ENCODE results near the gene SMCR8. TPM values are rescaled to one million over a fixed set of nuclear protein-coding genes. Genes with fewer than 3 reads are reported as not detected.

Gene SMCR8
- total RNA-seq, 6 donors from 2014 or later: 17.1 to 25.2 (median 21.5) TPM

DNA sequence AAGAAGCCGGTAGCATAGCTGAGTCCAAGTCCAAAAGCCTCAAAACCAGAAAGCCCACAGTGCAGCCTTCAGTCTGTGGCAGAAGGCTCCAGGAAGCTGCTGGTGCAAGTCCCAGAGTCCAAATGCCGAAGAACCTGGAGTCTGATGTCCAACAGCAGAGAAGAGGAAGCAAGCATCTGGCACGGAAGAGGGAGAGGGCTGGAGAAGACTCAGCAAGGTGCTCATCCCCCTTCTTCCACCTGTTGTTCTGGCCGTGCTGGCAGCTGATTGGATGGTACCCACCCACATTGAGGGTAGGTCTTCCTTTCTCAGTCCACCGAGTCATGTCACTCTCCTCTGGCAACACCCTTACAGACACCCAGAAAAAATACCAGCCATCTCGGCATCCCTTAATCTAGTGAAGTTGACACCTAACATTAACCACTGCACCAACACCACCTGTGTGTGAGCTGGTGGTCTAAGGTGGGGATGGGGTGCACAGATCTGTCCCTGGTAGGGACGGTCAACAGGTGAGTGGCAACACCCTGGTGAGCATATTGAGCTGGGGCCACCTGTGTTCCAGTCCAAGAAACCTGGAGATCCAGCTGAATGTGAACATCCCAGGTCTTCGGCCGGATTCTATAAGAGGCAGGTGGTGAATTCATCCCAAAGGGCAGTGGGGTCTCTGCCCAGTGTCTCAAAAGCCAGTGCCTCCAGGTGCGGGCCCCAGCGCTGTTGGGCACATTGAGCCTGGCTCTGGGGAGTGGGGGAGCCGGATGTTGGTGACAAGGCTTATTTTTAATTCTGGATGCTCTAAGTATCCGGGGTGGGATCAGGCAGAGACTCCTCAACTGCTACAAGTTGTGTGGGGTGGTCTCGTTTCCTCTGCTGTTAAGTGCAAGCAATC lies 44.8 kb upstream of the SMCR8 start:
- no peak overlapping the region for H3K4me3 ChIP-seq
- H3K4me1 ChIP-seq: no peaks in the 10 kb centered on the region
- no peak for DNase-seq
- no peak for ATAC-seq (ENCODE audit: low FRiP score in 2 of 2)
- TF ChIP-seq CTCF (IDR thresholded peaks at IDR 0.05) (no peak), EP300 (IDR thresholded peaks at IDR 0.05) (no peak), POLR2AphosphoS5 (IDR thresholded peaks at IDR 0.05) (no peak), POLR2A (IDR thresholded peaks at IDR 0.05) (no peak)
- no peaks in the 10 kb centered on the region for H3K27me3 ChIP-seq
- peaks cover 7 to 37% (median 22%) of the 10 kb centered on the region in 4 donors for H3K36me3 ChIP-seq
- 87 to 88% methylated on average over 10 to 14 of the region's 14 CpGs for WGBS, 2 donors
- H3K27ac ChIP-seq: no peak overlapping the region
- H3K9me3 ChIP-seq: no peaks in the 10 kb centered on the region

DNA sequence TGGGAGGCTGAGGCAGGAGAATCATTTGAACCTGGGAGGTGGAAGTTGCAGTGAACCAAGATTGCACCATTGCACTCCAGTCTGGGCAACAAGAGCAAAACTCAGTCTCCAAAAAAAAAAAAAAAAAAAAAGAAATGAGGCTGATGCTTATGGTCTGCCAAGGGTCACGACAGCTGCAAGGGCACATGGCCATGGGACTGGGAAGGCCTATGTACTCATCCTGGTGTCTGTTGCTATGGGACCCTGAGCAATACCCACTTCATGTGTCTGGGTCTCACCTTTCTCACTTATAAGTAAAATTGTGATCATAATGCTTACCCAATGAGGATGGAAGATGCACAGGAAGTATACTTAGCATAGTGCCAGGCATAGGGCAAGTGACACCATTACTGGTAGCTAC lies 38.0 kb upstream of the SMCR8 start:
- Histone ChIP-seq H3K4me3 (no peak overlapping the region), H3K27me3 (no peaks in the 10 kb centered on the region), H3K27ac (no peak overlapping the region), H3K9me3 (no peaks in the 10 kb centered on the region), H3K36me3 (peaks cover 35 to 86% (median 74%) of the 10 kb centered on the region in 4 donors), H3K4me1 (no peaks in the 10 kb centered on the region)
- no peak for TF ChIP-seq EP300 (IDR thresholded peaks at IDR 0.05)
- no peak for TF ChIP-seq POLR2AphosphoS5 (IDR thresholded peaks at IDR 0.05)
- TF ChIP-seq POLR2A (IDR thresholded peaks at IDR 0.05): no peak
- no peak for TF ChIP-seq CTCF (IDR thresholded peaks at IDR 0.05)
- WGBS, 2 donors: 95 to 100% methylated on average over 1 of the region's 1 CpG
- no peak for ATAC-seq (ENCODE audit: low FRiP score in 2 of 2)
- no peak for DNase-seq

- TF ChIP-seq POLR2A (IDR thresholded peaks at IDR 0.05) (no peak), CTCF (IDR thresholded peaks at IDR 0.05) (no peak), EP300 (IDR thresholded peaks at IDR 0.05) (no peak), POLR2AphosphoS5 (IDR thresholded peaks at IDR 0.05) (no peak)
- Histone ChIP-seq H3K27ac (no peak overlapping the region), H3K36me3 (peaks cover 40 to 93% (median 80%) of the 10 kb centered on the region in 4 donors), H3K9me3 (no peaks in the 10 kb centered on the region), H3K27me3 (no peaks in the 10 kb centered on the region), H3K4me3 (no peak overlapping the region), H3K4me1 (no peaks in the 10 kb centered on the region)
- no peak for DNase-seq
- 86 to 88% methylated on average over 3 of the region's 3 CpGs for WGBS, 2 donors
- ATAC-seq (ENCODE audit: low FRiP score in 2 of 2): no peak
Observed at GRCh38 chr17:18278867-18279266, 36.2 kb upstream of the SMCR8 start.

DNA sequence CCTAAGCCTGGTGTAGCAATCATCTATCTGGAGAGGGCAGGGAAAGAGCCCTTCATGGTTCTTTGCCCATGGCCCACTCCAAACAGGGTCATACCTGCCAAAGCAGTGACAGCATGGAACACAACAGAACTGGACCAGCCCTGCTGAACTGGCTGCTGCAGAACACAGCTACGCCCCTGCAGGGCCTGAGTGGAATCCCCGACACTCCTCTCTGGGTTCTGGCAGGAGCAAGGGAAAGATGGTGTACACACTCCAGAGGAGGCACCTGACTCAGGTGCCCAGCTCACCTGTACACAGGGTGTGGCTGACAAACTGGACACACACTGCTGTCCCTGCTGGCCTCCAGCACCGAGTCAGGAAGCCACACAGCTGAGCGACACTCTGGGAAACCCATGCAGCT lies 34.8 kb upstream of the SMCR8 start:
- Histone ChIP-seq H3K4me3 (no peak overlapping the region), H3K4me1 (no peaks in the 10 kb centered on the region), H3K27ac (peak overlapping the region in 3 of 4 donors; percentile 37 to 62 (median 40)), H3K36me3 (peaks cover 33 to 95% (median 81%) of the 10 kb centered on the region in 4 donors), H3K27me3 (no peaks in the 10 kb centered on the region), H3K9me3 (no peaks in the 10 kb centered on the region)
- WGBS, 2 donors: 79 to 80% methylated on average over 2 to 4 of the region's 4 CpGs
- peak; percentile 35 to 86 for ATAC-seq (ENCODE audit: low FRiP score in 2 of 2)
- peak in 1 of 2 donors; percentile 86 for DNase-seq
- peak in 1 of 6 experiments; percentile 47 for TF ChIP-seq CTCF (IDR thresholded peaks at IDR 0.05)
- TF ChIP-seq POLR2A (IDR thresholded peaks at IDR 0.05): no peak
- peak in 1 of 4 donors; percentile 58 for TF ChIP-seq EP300 (IDR thresholded peaks at IDR 0.05)
- no peak for TF ChIP-seq POLR2AphosphoS5 (IDR thresholded peaks at IDR 0.05)

Measured in upper lobe of left lung (tissue), 6 donors.